Sigmoid colon (tissue), 7 donors: ENCODE data around the gene RBM19. TPM values are rescaled to one million over a fixed set of nuclear protein-coding genes. Genes with fewer than 3 reads are reported as not detected.

Experiments used
- DNase-seq: peaks from one replicate; pipeline ENCODE4 v3.0.0-alpha.2; 2019
- H3K27ac ChIP-seq, 4 donors: fragments of 200-600 bp; sonication (generic); one replicate each; pipeline ENCODE4 v1.5.1; 2016 to 2019; ENCODE audit warnings: mild to moderate bottlenecking in 1 of 4
- H3K27me3 ChIP-seq, 3 donors: fragments of 200-600 bp; sonication (generic); one replicate each; pipeline ENCODE4 v1.5.1; 2019; ENCODE audit warnings: mild to moderate bottlenecking in 1 of 3
- H3K36me3 ChIP-seq, 4 donors: fragments of 200-600 bp; sonication (generic); one replicate each; pipeline ENCODE4 v1.5.1; 2016 to 2019
- H3K4me1 ChIP-seq, 4 donors: fragments of 200-600 bp; sonication (generic); one replicate each; pipeline ENCODE4 v1.5.1; 2017 to 2019
- H3K4me3 ChIP-seq, 4 donors: fragments of 200-600 bp; sonication (generic); one replicate each; pipeline ENCODE4 v1.5.1; 2017 to 2019; ENCODE audit warnings: mild to moderate bottlenecking in 2 of 4, moderate library complexity in 1 of 4
- H3K9me3 ChIP-seq, 4 donors: fragments of 200-600 bp in 3 of 4; sonication (generic) in 3 of 4; one replicate each; pipeline versions ENCODE4 v1.5.1 to v1.6.1; 2013 to 2019
- CTCF ChIP-seq, 4 experiments: fragments of 450-650 bp in 3 of 4; fragments of 200-600 bp in 1 of 4; IDR thresholded peaks; one replicate each; pipeline ENCODE4 v1.5.1; 2016 to 2019; ENCODE audit warnings: antibody characterized with exemption in 4 of 4, mild to moderate bottlenecking in 3 of 4, moderate library complexity in 2 of 4
- EP300 ChIP-seq, 4 donors: sonication (generic); formaldehyde crosslinking; IDR thresholded peaks; one replicate each; pipeline ENCODE4 v1.6.1; 2017; ENCODE audit warnings: antibody characterized with exemption in 4 of 4
- POLR2A ChIP-seq, 2 donors: fragments of 450-650 bp; IDR thresholded peaks; one replicate each; pipeline ENCODE4 v1.6.1; 2016; ENCODE audit warnings: antibody characterized with exemption in 2 of 2, mild to moderate bottlenecking in 2 of 2, moderate library complexity in 2 of 2
- POLR2AphosphoS5 ChIP-seq, 4 donors: sonication (generic); formaldehyde crosslinking; IDR thresholded peaks; one replicate each; pipeline ENCODE4 v1.6.1; 2017; ENCODE audit warnings: antibody characterized with exemption in 4 of 4
- WGBS, 2 donors: extraction: QIAGEN DNeasy Blood & Tissue Kit; methylation state at CpG; one replicate each; pipeline ENCODE4 v1.1.7; 2013; 5-methylcytosine and 5-hydroxymethylcytosine counted together
- intact Hi-C: fragments of 100-400 bp; cut with DNase I; formaldehyde crosslinking; loops from one replicate; pipeline ENCODE4 v1.15.1; 2023
- polyA plus RNA-seq, 3 donors: library from polyadenylated mRNA; stranded (reverse); fragments of 200-250 nt; gene quantifications; one replicate each; pipeline ENCODE4 v1.2.3, GENCODE V29; 2013
- total RNA-seq, 4 donors: library from RNA; depleted of rRNA; stranded (reverse); fragments of >200 nt; gene quantifications; one replicate each; pipeline ENCODE4 v1.1.0, GENCODE V29; 2016
- donor health status: healthy with polysubstance abuse.
- donor health status: Bipolar disorder and iron deficiency.
- donor health status: healthy.

Gene RBM19
- total and polyA plus RNA-seq, 7 donors = 5.3 to 42.7 (median 23.6) TPM

- H3K36me3 ChIP-seq = no peaks in the 10 kb centered on the region
- peaks cover 4 to 68% (median 30%) of the 10 kb centered on the region in 3 donors for H3K27me3 ChIP-seq
- no peak overlapping the region for H3K27ac ChIP-seq
- no peaks in the 10 kb centered on the region for H3K4me1 ChIP-seq
- no peaks in the 10 kb centered on the region for H3K9me3 ChIP-seq
- WGBS, 2 donors = 85 to 93% methylated on average over 2 of the region's 2 CpGs
- DNase-seq = no peak
- intact Hi-C loops = no loop called here
- H3K4me3 ChIP-seq = no peak overlapping the region
- no peak for TF ChIP-seq POLR2AphosphoS5 (IDR thresholded peaks at IDR 0.05)
- no peak for TF ChIP-seq CTCF (IDR thresholded peaks at IDR 0.05)
- no peak for TF ChIP-seq EP300 (IDR thresholded peaks at IDR 0.05)
- no peak for TF ChIP-seq POLR2A (IDR thresholded peaks at IDR 0.05)
Measured at GRCh38 chr12:113777751-113778150, 188.4 kb downstream of the RBM19 start.

GRCh38 chr12:113776536-113776935 lies 189.6 kb downstream of the RBM19 start:
- DNase-seq = no peak
- intact Hi-C loops = no loop called here
- H3K36me3 ChIP-seq = no peaks in the 10 kb centered on the region
- 83 to 89% methylated on average over 7 of the region's 7 CpGs for WGBS, 2 donors
- H3K4me3 ChIP-seq = no peak overlapping the region
- no peaks in the 10 kb centered on the region for H3K9me3 ChIP-seq
- peaks cover 4 to 56% (median 26%) of the 10 kb centered on the region in 3 donors for H3K27me3 ChIP-seq
- H3K4me1 ChIP-seq = no peaks in the 10 kb centered on the region
- TF ChIP-seq POLR2A (IDR thresholded peaks at IDR 0.05) (no peak), CTCF (IDR thresholded peaks at IDR 0.05) (no peak), EP300 (IDR thresholded peaks at IDR 0.05) (no peak), POLR2AphosphoS5 (IDR thresholded peaks at IDR 0.05) (no peak)
- no peak overlapping the region for H3K27ac ChIP-seq

- Histone ChIP-seq H3K27ac (no peak overlapping the region), H3K36me3 (no peaks in the 10 kb centered on the region), H3K27me3 (peaks cover 4 to 43% (median 16%) of the 10 kb centered on the region in 3 donors), H3K9me3 (no peaks in the 10 kb centered on the region), H3K4me3 (no peak overlapping the region), H3K4me1 (no peaks in the 10 kb centered on the region)
- 68 to 82% methylated on average over 5 of the region's 5 CpGs for WGBS, 2 donors
- no peak for TF ChIP-seq POLR2A (IDR thresholded peaks at IDR 0.05)
- no peak for TF ChIP-seq CTCF (IDR thresholded peaks at IDR 0.05)
- TF ChIP-seq EP300 (IDR thresholded peaks at IDR 0.05) = no peak
- no peak for TF ChIP-seq POLR2AphosphoS5 (IDR thresholded peaks at IDR 0.05)
- DNase-seq = no peak
- intact Hi-C loops = no loop called here
Measured at GRCh38 chr12:113774526-113774925, 191.6 kb downstream of the RBM19 start.

- TF ChIP-seq CTCF (IDR thresholded peaks at IDR 0.05) (no peak), EP300 (IDR thresholded peaks at IDR 0.05) (no peak), POLR2AphosphoS5 (IDR thresholded peaks at IDR 0.05) (no peak), POLR2A (IDR thresholded peaks at IDR 0.05) (no peak)
- peaks cover 4 to 28% (median 9%) of the 10 kb centered on the region in 3 donors for H3K27me3 ChIP-seq
- intact Hi-C loops = no loop called here
Measured at GRCh38 chr12:113772505-113773030, 193.6 kb downstream of the RBM19 start.

GRCh38 chr12:113770389-113770865 lies 195.7 kb downstream of the RBM19 start:
- Histone ChIP-seq H3K36me3 (no peaks in the 10 kb centered on the region), H3K4me3 (no peak overlapping the region), H3K27ac (no peak overlapping the region), H3K4me1 (no peaks in the 10 kb centered on the region), H3K27me3 (peaks cover 0 to 29% (median 15%) of the 10 kb centered on the region in 3 donors), H3K9me3 (no peaks in the 10 kb centered on the region)
- intact Hi-C loops = no loop called here
- no peak for TF ChIP-seq POLR2AphosphoS5 (IDR thresholded peaks at IDR 0.05)
- TF ChIP-seq POLR2A (IDR thresholded peaks at IDR 0.05) = no peak
- no peak for TF ChIP-seq CTCF (IDR thresholded peaks at IDR 0.05)
- no peak for TF ChIP-seq EP300 (IDR thresholded peaks at IDR 0.05)
- WGBS, 2 donors = 47 to 71% methylated on average over 10 of the region's 10 CpGs
- no peak for DNase-seq

More at GRCh38 chr12:113772505-113773030, 193.6 kb downstream of the RBM19 start:
- H3K27ac ChIP-seq = no peak overlapping the region
- H3K9me3 ChIP-seq = no peaks in the 10 kb centered on the region
- 55 to 76% methylated on average over 6 of the region's 6 CpGs for WGBS, 2 donors
- no peak for DNase-seq
- H3K4me1 ChIP-seq = no peaks in the 10 kb centered on the region
- H3K36me3 ChIP-seq = no peaks in the 10 kb centered on the region
- no peak overlapping the region for H3K4me3 ChIP-seq
